Heart left ventricle (tissue), 16 donors: ENCODE measurements around the gene PRRX2. TPM values are rescaled to one million over a fixed set of nuclear protein-coding genes. Genes with fewer than 3 reads are reported as not detected.

Experiments
- ATAC-seq, 4 donors: fragments of 200-7000 bp; cut with Tn5 transposase; one replicate each; pipeline ENCODE4 v1.9.1; 2020 to 2022; ENCODE audit warnings: moderate library complexity in 4 of 4, mild to moderate bottlenecking in 3 of 4, moderate number of reproducible peaks in 1 of 4
- DNase-seq, 5 donors: peaks; one replicate each; pipeline ENCODE4 v3.0.0-alpha.2; 2020
- H3K27ac ChIP-seq, 12 donors: fragments of 200-600 bp; sonication (generic) in 4 of 12; one replicate each; pipeline versions ENCODE4 v1.5.0 to v1.8.0; 2016 to 2022; ENCODE audit warnings: mild to moderate bottlenecking in 2 of 12
- H3K27me3 ChIP-seq, 9 donors: fragments of 200-600 bp; sonication (generic) in 2 of 9; one replicate each; pipeline versions ENCODE4 v1.5.1 to v1.8.0; 2016 to 2022; ENCODE audit warnings: mild to moderate bottlenecking in 3 of 9
- H3K36me3 ChIP-seq, 9 donors: fragments of 200-600 bp; sonication (generic) in 2 of 9; one replicate each; pipeline versions ENCODE4 v1.5.0 to v1.8.0; 2018 to 2022; ENCODE audit warnings: mild to moderate bottlenecking in 2 of 9
- H3K4me1 ChIP-seq, 12 donors: fragments of 200-600 bp; sonication (generic) in 4 of 12; one replicate each; pipeline versions ENCODE4 v1.5.0 to v1.8.0; 2016 to 2022; ENCODE audit warnings: mild to moderate bottlenecking in 3 of 12
- H3K4me3 ChIP-seq, 12 donors: fragments of 200-600 bp; sonication (generic) in 4 of 12; one replicate each; pipeline versions ENCODE4 v1.5.0 to v1.8.0; 2017 to 2022; ENCODE audit warnings: mild to moderate bottlenecking in 9 of 12, moderate library complexity in 4 of 12
- H3K9me3 ChIP-seq, 12 donors: fragments of 200-600 bp; sonication (generic) in 4 of 12; one replicate each; pipeline versions ENCODE4 v1.5.0 to v1.8.0; 2016 to 2022; ENCODE audit warnings: mild to moderate bottlenecking in 1 of 12
- POLR2A ChIP-seq, 2 donors: fragments of 450-650 bp; IDR thresholded peaks; one replicate each; pipeline ENCODE4 v1.6.1; 2017; ENCODE audit warnings: antibody characterized with exemption in 2 of 2, mild to moderate bottlenecking in 2 of 2, moderate library complexity in 2 of 2
- WGBS, 4 donors: extraction: QIAGEN DNeasy Blood & Tissue Kit in 2 of 4; methylation state at CpG; one replicate each; pipeline versions ENCODE4 v1.1.5 to v1.1.7; 2013 to 2018; 5-methylcytosine and 5-hydroxymethylcytosine counted together
- intact Hi-C, 10 donors: fragments of 100-400 bp; cut with DNase I; formaldehyde crosslinking; loops; one replicate each; pipeline versions ENCODE4 v1.11.1 to v1.14.2; 2022
- polyA plus RNA-seq, 2 donors: library from polyadenylated mRNA; stranded (reverse); fragments of 200-250 nt; gene quantifications; one replicate each; pipeline ENCODE4 v1.2.3, GENCODE V29; 2013
- total RNA-seq, 9 donors: library from RNA; depleted of rRNA in 2 of 9; stranded (reverse); fragments of >200 nt in 2 of 9; fragmentation: NEBNext Ultra II Directional in 3 of 9; extraction: Animal tissue kit (Norgen Biotek cat#: 25700) in 3 of 9; gene quantifications; one replicate each; pipeline versions ENCODE4 v1.1.0 to v1.2.4, GENCODE V29; 2016 to 2023
- TF ChIP-seq, protein P1 (sequence below), 12 donors: fragments of 200-600 bp; sonication (generic) in 4 of 12; IDR thresholded peaks; one replicate each; pipeline versions ENCODE4 v1.5.0 to v1.8.0; 2018 to 2022; ENCODE audit warnings: antibody characterized with exemption in 12 of 12, mild to moderate bottlenecking in 5 of 12
- donor health status: ischemic (EF 13 %, LVEDD 7.1; RV severe dilation, severe dysfunction).
- donor health status: healthy with polysubstance abuse.
- donor health status: DM: no; HTN: yes; CAD: no.
- donor health status: DM: no; HTN: no; CAD: no.
- donor health status: ischemic (EF 25% LVEDD 6.9; RV normal size, moderate dysfunction).
- donor health status: ischemic (EF 25% LVEDD 5.7; RV mildly dilated, moderate dysfunction).
- donor health status: healthy.
- donor health status: DM: yes; HTN: yes; CAD: no.
- donor health status: ischemic (EF 35%, LVEDD 5.7; RV mildly dilated, moderate dysfunction).
- donor health status: nonischemic (EF 11% LVEDD 7.7; RV severe dilation, severe dysfunction).
- donor health status: DM: yes; HTN: yes; CAD: no.
- donor health status: PGD.
- donor health status: ischemic (EF 29% LVEDD 5.4; RV normal size, mild dysfunction).
- donor health status: nonischemic (EF 23%, LVEDD 6.1; RV moderate dilation, normal function).

Gene PRRX2
- total and polyA plus RNA-seq, 11 donors: 0.22 to 1.5 (median 0.75) TPM; not detected in 1

DNA sequence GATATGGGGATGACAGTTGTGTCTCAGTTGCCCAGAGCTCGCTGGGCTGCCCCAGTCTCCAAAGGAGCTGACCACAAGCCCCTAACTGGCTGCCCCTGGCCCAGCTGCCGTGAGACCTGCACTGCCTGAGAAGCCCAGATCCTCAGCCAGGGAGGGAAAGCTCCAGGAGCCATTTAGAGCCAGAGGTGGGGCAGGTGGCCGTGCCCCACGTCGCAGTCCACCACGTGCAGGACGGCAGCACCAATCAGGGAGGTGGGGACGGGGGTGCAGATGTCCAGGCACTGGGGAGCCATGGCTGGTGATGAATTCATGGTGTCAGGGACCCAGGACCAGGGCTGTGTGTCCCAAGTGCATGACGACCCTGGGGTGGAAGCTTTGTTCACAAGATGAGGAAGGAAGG is 13.4 kb downstream of the PRRX2 start:
- intact Hi-C loops: no loop called here
- Histone ChIP-seq H3K4me3 (no peak overlapping the region), H3K36me3 (no peaks in the 10 kb centered on the region), H3K27me3 (peaks cover 0 to 18% (median 3%) of the 10 kb centered on the region in 9 donors), H3K4me1 (no peaks in the 10 kb centered on the region), H3K9me3 (no peaks in the 10 kb centered on the region), H3K27ac (no peak overlapping the region)
- 75 to 82% (median 77%) methylated on average over 9 of the region's 9 CpGs for WGBS, 4 donors
- TF ChIP-seq, protein P1, sequence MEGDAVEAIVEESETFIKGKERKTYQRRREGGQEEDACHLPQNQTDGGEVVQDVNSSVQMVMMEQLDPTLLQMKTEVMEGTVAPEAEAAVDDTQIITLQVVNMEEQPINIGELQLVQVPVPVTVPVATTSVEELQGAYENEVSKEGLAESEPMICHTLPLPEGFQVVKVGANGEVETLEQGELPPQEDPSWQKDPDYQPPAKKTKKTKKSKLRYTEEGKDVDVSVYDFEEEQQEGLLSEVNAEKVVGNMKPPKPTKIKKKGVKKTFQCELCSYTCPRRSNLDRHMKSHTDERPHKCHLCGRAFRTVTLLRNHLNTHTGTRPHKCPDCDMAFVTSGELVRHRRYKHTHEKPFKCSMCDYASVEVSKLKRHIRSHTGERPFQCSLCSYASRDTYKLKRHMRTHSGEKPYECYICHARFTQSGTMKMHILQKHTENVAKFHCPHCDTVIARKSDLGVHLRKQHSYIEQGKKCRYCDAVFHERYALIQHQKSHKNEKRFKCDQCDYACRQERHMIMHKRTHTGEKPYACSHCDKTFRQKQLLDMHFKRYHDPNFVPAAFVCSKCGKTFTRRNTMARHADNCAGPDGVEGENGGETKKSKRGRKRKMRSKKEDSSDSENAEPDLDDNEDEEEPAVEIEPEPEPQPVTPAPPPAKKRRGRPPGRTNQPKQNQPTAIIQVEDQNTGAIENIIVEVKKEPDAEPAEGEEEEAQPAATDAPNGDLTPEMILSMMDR (IDR thresholded peaks at IDR 0.05): no peak
- no peak for TF ChIP-seq POLR2A (IDR thresholded peaks at IDR 0.05)
- ATAC-seq (no peak), DNase-seq (no peak)

DNA sequence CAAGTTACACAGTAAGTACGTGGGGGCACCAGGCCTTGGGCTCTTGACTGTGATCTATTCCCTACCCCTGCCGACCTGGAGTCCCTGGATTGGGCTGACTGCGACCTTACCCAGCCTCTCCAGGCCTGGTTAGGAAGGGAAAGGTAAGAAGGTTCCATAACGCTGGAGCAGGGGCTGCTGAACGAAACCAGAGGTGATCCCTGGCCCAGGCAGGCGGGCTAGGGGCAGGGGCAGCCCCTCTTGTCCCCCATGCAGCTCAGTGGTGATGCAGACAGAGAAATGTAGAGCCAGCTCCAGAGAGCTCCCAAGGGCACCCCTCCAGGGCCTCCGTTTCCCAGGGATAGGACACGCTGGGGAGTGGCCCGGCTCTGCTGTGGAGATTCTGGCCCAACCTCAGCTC is 14.1 kb downstream of the PRRX2 start:
- H3K27ac ChIP-seq: no peak overlapping the region
- 73 to 90% (median 81%) methylated on average over 7 to 9 of the region's 9 CpGs for WGBS, 4 donors
- H3K36me3 ChIP-seq: no peaks in the 10 kb centered on the region
- intact Hi-C loops: no loop called here
- H3K9me3 ChIP-seq: no peaks in the 10 kb centered on the region
- ATAC-seq: no peak
- DNase-seq: no peak
- no peaks in the 10 kb centered on the region for H3K4me1 ChIP-seq
- H3K27me3 ChIP-seq: peaks cover 0 to 18% (median 3%) of the 10 kb centered on the region in 9 donors
- no peak overlapping the region for H3K4me3 ChIP-seq
- TF ChIP-seq, protein P1 (IDR thresholded peaks at IDR 0.05): no peak
- TF ChIP-seq POLR2A (IDR thresholded peaks at IDR 0.05): no peak

DNA sequence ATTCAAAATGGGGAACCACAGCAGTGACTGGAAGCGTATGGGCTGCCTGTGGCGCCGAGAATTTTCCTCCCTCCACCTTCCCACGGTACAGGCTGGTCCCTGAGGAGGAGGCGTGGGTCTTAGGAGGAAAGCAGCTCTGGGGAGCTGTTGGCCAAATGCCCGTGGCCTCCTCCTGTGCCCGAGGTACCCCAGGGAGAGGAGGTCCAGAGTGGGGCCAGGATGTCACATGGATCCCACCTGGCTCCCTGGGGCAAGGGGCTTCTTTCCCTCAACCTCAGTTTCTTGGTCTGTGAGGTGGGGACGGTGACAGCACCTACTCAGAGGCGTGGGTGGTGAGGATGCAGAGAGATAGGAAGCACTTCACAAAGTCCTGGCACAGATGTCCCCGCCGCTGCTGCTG is 16.5 kb downstream of the PRRX2 start:
- Histone ChIP-seq H3K4me1 (no peaks in the 10 kb centered on the region), H3K9me3 (no peaks in the 10 kb centered on the region), H3K27ac (no peak overlapping the region), H3K36me3 (no peaks in the 10 kb centered on the region), H3K27me3 (peaks cover 0 to 13% (median 3%) of the 10 kb centered on the region in 9 donors), H3K4me3 (no peak overlapping the region)
- no peak for DNase-seq
- no peak for ATAC-seq
- intact Hi-C loops: no loop called here
- TF ChIP-seq, protein P1 (IDR thresholded peaks at IDR 0.05): no peak
- no peak for TF ChIP-seq POLR2A (IDR thresholded peaks at IDR 0.05)
- WGBS, 4 donors: 66 to 82% (median 69%) methylated on average over 7 to 11 of the region's 11 CpGs

DNA sequence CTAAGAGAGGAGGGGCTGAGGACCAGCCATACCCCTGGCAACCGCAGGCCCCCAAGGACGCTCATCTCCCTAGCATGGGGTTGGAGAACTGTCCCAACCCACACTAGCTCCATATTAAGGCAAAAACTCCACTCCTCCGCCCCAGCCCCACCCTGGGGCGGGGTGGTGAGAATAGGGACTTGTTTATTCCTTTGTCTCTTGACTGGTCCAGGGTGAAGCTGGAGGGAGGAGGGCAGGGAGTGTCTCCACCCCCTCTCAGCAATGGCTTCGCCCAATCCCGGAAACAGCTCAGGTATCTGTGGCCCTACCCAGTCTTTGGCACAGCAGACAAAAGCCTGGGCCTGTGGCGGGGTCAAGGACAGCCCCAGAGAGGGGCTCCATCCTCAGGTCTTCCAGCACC is 16.9 kb downstream of the PRRX2 start:
- Histone ChIP-seq H3K9me3 (no peaks in the 10 kb centered on the region), H3K27me3 (peaks cover 0 to 11% (median 3%) of the 10 kb centered on the region in 9 donors), H3K4me3 (no peak overlapping the region), H3K27ac (no peak overlapping the region), H3K4me1 (no peaks in the 10 kb centered on the region), H3K36me3 (no peaks in the 10 kb centered on the region)
- DNase-seq (no peak), ATAC-seq (no peak)
- TF ChIP-seq POLR2A (IDR thresholded peaks at IDR 0.05): no peak
- TF ChIP-seq, protein P1 (IDR thresholded peaks at IDR 0.05): no peak
- intact Hi-C loops: no loop called here
- 77 to 88% (median 85%) methylated on average over 7 of the region's 7 CpGs for whole genome bisulfite sequencing, 4 donors
